ENCODE data around the gene CYB561D2. TPM values are rescaled to one million over a fixed set of nuclear protein-coding genes. Genes with fewer than 3 reads are reported as not detected.

CYB561D2 gene
- total and polyA plus RNA-seq, 2 of the 13 experiments (the other 11 are each of a cell fraction or from before 2014, with no cell fraction given) = 11.1 to 17.2 TPM

DNA sequence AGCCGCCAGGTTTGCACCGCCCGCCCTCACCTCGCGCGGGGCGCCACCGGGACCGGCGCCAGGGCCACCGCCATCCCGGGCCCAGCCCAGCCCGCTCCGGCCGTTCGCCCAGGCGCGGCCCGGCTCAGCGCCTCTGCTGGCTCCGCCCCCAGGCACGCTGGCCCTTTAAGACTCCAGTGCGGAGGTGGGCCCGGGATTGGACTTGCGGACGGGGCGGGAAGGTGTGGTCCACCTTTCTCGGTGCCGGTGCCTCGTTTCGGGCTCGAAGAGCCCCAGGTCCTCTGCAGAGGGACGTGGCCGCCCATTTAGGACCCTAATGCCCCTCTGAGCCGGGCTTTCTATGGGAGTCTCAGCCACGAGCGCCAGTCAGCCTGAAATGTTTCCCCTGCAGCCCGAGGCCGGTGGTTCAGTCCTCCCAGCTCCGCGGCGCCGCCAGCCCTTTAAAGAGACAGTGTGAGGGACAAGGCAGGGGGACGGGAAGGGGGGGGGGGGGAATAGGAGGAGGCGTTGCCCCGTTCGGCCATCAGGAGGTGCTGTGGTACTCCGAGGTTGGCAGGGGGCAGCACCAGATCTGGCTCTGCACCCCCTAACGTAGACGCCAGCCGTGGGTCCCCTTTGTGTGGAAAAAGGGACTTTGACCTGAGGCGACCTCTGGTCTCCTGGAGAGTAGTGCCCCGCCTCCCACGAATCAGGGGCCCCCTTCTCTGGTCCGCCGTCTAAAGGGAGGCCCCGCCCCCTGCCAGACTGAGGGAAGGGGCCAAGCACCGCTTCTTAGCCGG lies 29.1 kb upstream of the CYB561D2 start (continued):
- TF ChIP-seq PAF1 (CRISPR knock-in tag; IDR thresholded peaks at IDR 0.05) = no peak
- TF ChIP-seq, protein P1, sequence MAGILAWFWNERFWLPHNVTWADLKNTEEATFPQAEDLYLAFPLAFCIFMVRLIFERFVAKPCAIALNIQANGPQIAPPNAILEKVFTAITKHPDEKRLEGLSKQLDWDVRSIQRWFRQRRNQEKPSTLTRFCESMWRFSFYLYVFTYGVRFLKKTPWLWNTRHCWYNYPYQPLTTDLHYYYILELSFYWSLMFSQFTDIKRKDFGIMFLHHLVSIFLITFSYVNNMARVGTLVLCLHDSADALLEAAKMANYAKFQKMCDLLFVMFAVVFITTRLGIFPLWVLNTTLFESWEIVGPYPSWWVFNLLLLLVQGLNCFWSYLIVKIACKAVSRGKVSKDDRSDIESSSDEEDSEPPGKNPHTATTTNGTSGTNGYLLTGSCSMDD (CRISPR knock-in tag; IDR thresholded peaks at IDR 0.05) = no peak
- no peak for TF ChIP-seq ZNF556 (CRISPR knock-in tag; IDR thresholded peaks at IDR 0.05; ENCODE audit: borderline replicate concordance)
- TF ChIP-seq AHR (CRISPR knock-in tag; IDR thresholded peaks at IDR 0.05) = no peak
- no peak for TF ChIP-seq ZNF883 (CRISPR knock-in tag; IDR thresholded peaks at IDR 0.05; ENCODE audit: not compliant biosample characterization)
- TF ChIP-seq ZNF124 (CRISPR knock-in tag; IDR thresholded peaks at IDR 0.05) = 0 out of 2 replicates have a peak, but pooled peaks have one; percentile 26
- TF ChIP-seq GTF2F1 (IDR thresholded peaks at IDR 0.05; ENCODE audit: low read length) = no peak
- TF ChIP-seq NR2C2 (CRISPR knock-in tag; IDR thresholded peaks at IDR 0.05; ENCODE audit: borderline replicate concordance) = no peak
- TF ChIP-seq, protein P2, sequence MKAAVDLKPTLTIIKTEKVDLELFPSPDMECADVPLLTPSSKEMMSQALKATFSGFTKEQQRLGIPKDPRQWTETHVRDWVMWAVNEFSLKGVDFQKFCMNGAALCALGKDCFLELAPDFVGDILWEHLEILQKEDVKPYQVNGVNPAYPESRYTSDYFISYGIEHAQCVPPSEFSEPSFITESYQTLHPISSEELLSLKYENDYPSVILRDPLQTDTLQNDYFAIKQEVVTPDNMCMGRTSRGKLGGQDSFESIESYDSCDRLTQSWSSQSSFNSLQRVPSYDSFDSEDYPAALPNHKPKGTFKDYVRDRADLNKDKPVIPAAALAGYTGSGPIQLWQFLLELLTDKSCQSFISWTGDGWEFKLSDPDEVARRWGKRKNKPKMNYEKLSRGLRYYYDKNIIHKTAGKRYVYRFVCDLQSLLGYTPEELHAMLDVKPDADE (CRISPR knock-in tag; IDR thresholded peaks at IDR 0.05) = no peak
- TF ChIP-seq SMAD1 (CRISPR knock-in tag; IDR thresholded peaks at IDR 0.05; ENCODE audit: borderline replicate concordance, low read depth) = no peak
- TF ChIP-seq, protein P3, sequence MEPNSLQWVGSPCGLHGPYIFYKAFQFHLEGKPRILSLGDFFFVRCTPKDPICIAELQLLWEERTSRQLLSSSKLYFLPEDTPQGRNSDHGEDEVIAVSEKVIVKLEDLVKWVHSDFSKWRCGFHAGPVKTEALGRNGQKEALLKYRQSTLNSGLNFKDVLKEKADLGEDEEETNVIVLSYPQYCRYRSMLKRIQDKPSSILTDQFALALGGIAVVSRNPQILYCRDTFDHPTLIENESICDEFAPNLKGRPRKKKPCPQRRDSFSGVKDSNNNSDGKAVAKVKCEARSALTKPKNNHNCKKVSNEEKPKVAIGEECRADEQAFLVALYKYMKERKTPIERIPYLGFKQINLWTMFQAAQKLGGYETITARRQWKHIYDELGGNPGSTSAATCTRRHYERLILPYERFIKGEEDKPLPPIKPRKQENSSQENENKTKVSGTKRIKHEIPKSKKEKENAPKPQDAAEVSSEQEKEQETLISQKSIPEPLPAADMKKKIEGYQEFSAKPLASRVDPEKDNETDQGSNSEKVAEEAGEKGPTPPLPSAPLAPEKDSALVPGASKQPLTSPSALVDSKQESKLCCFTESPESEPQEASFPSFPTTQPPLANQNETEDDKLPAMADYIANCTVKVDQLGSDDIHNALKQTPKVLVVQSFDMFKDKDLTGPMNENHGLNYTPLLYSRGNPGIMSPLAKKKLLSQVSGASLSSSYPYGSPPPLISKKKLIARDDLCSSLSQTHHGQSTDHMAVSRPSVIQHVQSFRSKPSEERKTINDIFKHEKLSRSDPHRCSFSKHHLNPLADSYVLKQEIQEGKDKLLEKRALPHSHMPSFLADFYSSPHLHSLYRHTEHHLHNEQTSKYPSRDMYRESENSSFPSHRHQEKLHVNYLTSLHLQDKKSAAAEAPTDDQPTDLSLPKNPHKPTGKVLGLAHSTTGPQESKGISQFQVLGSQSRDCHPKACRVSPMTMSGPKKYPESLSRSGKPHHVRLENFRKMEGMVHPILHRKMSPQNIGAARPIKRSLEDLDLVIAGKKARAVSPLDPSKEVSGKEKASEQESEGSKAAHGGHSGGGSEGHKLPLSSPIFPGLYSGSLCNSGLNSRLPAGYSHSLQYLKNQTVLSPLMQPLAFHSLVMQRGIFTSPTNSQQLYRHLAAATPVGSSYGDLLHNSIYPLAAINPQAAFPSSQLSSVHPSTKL (CRISPR knock-in tag; IDR thresholded peaks at IDR 0.05) = 0 out of 2 replicates have a peak, but pooled peaks have one; percentile 13
- TF ChIP-seq ZNF430 (CRISPR knock-in tag; IDR thresholded peaks at IDR 0.05) = peak; percentile 61; the same call in 1 of the 2 replicates
- peak; percentile 73; the same call in 1 of the 2 replicates for TF ChIP-seq SIN3A (IDR thresholded peaks at IDR 0.05; ENCODE audit: borderline replicate concordance, low read depth, low read length)
- no peak for TF ChIP-seq ZNF790 (CRISPR knock-in tag; IDR thresholded peaks at IDR 0.05; ENCODE audit: borderline replicate concordance)
- TF ChIP-seq, protein P4, sequence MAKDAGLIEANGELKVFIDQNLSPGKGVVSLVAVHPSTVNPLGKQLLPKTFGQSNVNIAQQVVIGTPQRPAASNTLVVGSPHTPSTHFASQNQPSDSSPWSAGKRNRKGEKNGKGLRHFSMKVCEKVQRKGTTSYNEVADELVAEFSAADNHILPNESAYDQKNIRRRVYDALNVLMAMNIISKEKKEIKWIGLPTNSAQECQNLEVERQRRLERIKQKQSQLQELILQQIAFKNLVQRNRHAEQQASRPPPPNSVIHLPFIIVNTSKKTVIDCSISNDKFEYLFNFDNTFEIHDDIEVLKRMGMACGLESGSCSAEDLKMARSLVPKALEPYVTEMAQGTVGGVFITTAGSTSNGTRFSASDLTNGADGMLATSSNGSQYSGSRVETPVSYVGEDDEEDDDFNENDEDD (CRISPR knock-in tag; IDR thresholded peaks at IDR 0.05; ENCODE audit: borderline replicate concordance) = 0 out of 2 replicates have a peak, but pooled peaks have one; percentile 2
- peak; percentile 7; the same call in 1 of the 2 replicates for TF ChIP-seq SALL2 (CRISPR knock-in tag; IDR thresholded peaks at IDR 0.05)
- peak; percentile 48; the same call in 1 of the 2 replicates for TF ChIP-seq CREM (IDR thresholded peaks at IDR 0.05)
- no peak for TF ChIP-seq CREM (CRISPR knock-in tag; IDR thresholded peaks at IDR 0.05)
- no peak for TF ChIP-seq SNAPC2 (CRISPR knock-in tag; IDR thresholded peaks at IDR 0.05)
- no peak for TF ChIP-seq ZNF841 (CRISPR knock-in tag; IDR thresholded peaks at IDR 0.05; ENCODE audit: borderline replicate concordance)
- no peak for TF ChIP-seq ZNF446 (CRISPR knock-in tag; IDR thresholded peaks at IDR 0.05)
- 0 out of 2 replicates have a peak, but pooled peaks have one; percentile 59 for TF ChIP-seq NAIF1 (CRISPR knock-in tag; IDR thresholded peaks at IDR 0.05; ENCODE audit: borderline replicate concordance)
- TF ChIP-seq RBAK (CRISPR knock-in tag; IDR thresholded peaks at IDR 0.05) = 0 out of 2 replicates have a peak, but pooled peaks have one; percentile 14
